Measurements from ENCODE around the gene AFTPH.

Gene AFTPH

DNA sequence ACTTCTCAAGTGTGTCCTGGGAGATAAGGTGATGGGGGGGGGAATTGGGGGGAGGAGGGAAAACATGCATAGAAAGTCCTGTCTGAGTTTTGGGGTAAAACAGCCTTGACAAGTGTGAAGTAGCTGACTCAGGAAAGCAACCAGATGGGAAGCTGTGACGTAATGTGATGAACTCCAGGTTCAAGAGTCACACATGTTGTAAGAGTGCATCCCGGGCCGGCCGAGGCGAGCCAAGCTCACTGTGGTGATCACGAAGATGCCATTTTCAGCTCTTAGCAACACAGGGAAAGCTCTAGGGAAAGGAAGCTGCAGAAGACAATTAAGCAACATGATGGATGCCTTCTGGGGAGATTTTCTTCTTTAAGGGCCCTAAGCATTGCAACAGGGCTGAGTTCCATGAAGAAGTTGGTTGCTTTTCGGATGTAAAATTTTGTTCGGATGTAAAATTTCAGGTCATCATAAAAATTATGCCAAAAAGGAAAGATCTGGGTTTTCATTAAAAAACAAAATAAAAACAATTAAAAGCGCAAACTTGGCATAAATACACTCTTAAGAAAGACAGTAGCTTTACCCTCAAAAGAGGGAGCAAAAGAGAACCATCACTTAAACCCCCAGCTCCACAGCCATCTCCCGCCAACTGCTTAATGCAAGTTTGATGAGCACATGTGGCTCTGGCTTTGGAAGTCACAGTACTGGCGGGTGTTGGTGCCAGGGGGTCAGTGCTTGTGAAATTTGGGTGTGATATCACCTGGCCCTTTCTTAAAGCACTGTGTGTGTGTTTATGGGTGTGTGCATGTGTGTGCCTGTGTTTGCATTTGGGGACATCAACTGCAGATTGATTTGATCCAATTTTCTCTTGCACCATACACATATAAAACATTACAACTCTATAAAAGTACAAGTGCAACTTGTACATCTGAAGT, 110.5 kb downstream of the AFTPH start:
- no peak for FAIRE-seq

DNA sequence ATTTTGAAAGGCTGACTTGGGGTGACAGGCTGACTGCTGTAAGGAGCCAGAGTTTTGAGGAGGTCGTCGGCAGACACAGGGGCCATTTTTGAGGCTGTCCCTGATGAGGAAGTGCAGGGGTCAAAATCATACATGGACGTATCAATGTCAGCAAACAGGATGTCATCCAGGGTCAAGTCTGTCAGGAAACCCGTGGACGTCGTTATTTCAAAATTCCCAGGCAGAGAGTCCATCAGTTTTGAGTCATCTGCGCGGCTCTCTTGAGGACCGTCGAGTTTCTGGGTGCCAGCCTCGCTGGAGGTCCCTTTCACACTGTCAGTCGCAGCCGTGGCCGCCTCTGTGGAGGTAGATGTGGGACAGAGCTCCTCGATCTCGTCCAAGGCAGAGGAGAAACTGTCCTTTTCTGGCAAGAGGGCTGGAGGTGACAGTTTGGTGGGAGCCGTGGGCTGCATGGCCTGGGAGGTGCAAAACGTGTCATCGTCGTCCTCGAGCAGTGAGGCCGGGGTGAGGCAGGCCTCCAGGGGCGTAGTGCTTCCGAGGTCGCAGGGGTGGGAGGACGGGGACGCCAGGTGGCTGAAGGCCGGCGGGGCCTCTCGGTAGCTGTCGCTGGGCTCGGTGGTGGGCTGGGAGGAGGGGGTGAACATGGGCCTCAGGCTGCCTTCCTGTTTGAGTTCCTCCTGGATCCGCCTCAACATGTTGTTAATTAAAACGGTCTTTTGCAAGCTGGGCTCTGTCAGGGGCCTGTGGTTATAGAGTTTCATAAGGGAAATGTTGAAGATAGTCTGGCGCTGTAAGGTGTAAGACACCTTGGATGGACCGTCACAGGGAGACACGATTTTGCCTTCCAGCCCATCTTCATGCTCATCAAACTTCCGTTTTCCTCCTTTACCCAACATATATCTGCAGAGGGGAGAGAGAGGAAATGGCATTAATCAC, 112.1 kb downstream of the AFTPH start:
- FAIRE-seq, result no peak

- no peak for FAIRE-seq
These were observed 113.0 kb downstream of the AFTPH start for GRCh38 chr2:64637000-64637635.

GRCh38 chr2:64637931-64638330, 113.8 kb downstream of the AFTPH start:
- FAIRE-seq, result no peak

GRCh38 chr2:64638502-64639120, 114.5 kb downstream of the AFTPH start:
- FAIRE-seq, result no peak

- no peak for FAIRE-seq
These were observed 115.6 kb downstream of the AFTPH start for GRCh38 chr2:64639691-64640090.

GRCh38 chr2:64640153-64641044, 116.3 kb downstream of the AFTPH start:
- no peak for FAIRE-seq

DNA sequence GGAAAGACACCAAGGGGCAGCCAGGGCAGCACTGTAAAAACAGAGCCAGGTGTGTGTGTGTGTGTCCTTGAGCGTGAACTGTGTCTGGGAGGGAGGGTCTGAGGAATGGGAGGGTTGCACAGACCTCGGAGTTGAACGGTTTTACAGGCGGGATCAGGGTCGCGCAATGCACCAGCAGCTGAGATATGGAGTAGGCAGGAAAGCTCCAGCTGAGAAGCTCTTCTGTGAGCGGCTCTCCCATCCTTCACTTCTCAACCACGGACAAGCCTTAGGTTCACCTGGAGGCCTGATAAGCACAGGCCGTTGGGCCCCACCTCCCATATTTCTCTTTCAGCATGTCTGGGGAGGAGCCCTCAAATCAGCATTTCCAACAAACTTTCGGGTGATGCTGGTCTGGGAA, 117.5 kb downstream of the AFTPH start:
- FAIRE-seq, result no peak
